Gastrocnemius medialis (tissue), 4 donors: Measurements from ENCODE around the gene HERC2.

Experiments
- CTCF ChIP-seq, 5 experiments: fragments of 450-650 bp in 3 of 5; fragments of 200-600 bp in 2 of 5; sonication (generic) in 2 of 5; IDR thresholded peaks in 4 of 5; conservative IDR thresholded peaks in 1 of 5; 1 replicate in 4 of 5; 2 replicates in 1 of 5; pipeline ENCODE4 v1.5.1; 2016 to 2019; ENCODE audit warnings: antibody characterized with exemption in 5 of 5, mild to moderate bottlenecking in 3 of 5, moderate library complexity in 3 of 5
- POLR2A ChIP-seq, 2 donors: fragments of 450-650 bp; IDR thresholded peaks; one replicate each; pipeline ENCODE4 v1.6.1; 2017; ENCODE audit warnings: antibody characterized with exemption in 2 of 2, mild to moderate bottlenecking in 2 of 2, moderate library complexity in 2 of 2

- TF ChIP-seq POLR2A (IDR thresholded peaks at IDR 0.05) (no peak), CTCF (IDR thresholded peaks at IDR 0.05 in 4 of 5, conservative IDR thresholded peaks at IDR 0.05 in 1 of 5) (no peak)
These were observed 157.1 kb downstream of the HERC2 start for GRCh38 chr15:28164876-28165275.
